K562 (cell line): Measurements from ENCODE around the gene HLA-DMB. TPM values are rescaled to one million over a fixed set of nuclear protein-coding genes. Genes with fewer than 3 reads are reported as not detected.

Source experiments
- ARHGAP35 ChIP-seq: fragments of 450-650 bp; IDR thresholded peaks from 2 replicates; pipeline ENCODE4 v1.6.1; 2018; ENCODE audit not compliant: partially characterized antibody
- CEBPB ChIP-seq: fragments of 450-650 bp; IDR thresholded peaks from 2 replicates; pipeline ENCODE4 v1.6.1; 2016; ENCODE audit warnings: missing genetic modification characterization, missing compliant biosample characterization
- CEBPZ ChIP-seq: fragments of 150-350 bp; IDR thresholded peaks from 2 replicates; pipeline ENCODE4 v1.6.1; 2014; ENCODE audit warnings: low read depth, mild to moderate bottlenecking, low read length, borderline replicate concordance
- CREB1 ChIP-seq, 2 experiments: sonication (generic) in 1 of 2; formaldehyde crosslinking in 1 of 2; IDR thresholded peaks; 2 replicates each; pipeline versions ENCODE4 v1.6.1 to v1.8.0; 2012 to 2022; ENCODE audit warnings: inconsistent platforms in 1 of 2, mild to moderate bottlenecking in 1 of 2, missing genetic modification reagents in 1 of 2, moderate library complexity in 1 of 2
- DMBX1 ChIP-seq: fragments of 250-450 bp; sonication (Bioruptor Pico); IDR thresholded peaks from 2 replicates; pipeline ENCODE4 v1.8.0; 2022; ENCODE audit warnings: inconsistent platforms, mild to moderate bottlenecking, moderate library complexity, borderline replicate concordance
- E2F1 ChIP-seq: sonication (generic); formaldehyde crosslinking; IDR thresholded peaks from 2 replicates; pipeline ENCODE4 v1.8.1; 2023; ENCODE audit warnings: mild to moderate bottlenecking, missing genetic modification reagents, moderate library complexity
- FOXM1 ChIP-seq, 2 experiments: fragments of 450-650 bp in 1 of 2; sonication (generic) in 1 of 2; formaldehyde crosslinking in 1 of 2; IDR thresholded peaks; 2 replicates each; pipeline versions ENCODE4 v1.6.1 to v1.9.0; 2017 to 2022; ENCODE audit warnings: low read depth in 2 of 2, mild to moderate bottlenecking in 2 of 2, missing genetic modification reagents in 1 of 2, moderate library complexity in 1 of 2
- GTF2E2 ChIP-seq: fragments of 200-800 bp; sonication (Bioruptor generic); IDR thresholded peaks from 2 replicates; pipeline ENCODE4 v1.6.1; 2016; ENCODE audit warnings: missing genetic modification characterization, missing compliant biosample characterization
- MCM2 ChIP-seq: fragments of 450-650 bp; IDR thresholded peaks from 2 replicates; pipeline ENCODE4 v1.6.1; 2017; ENCODE audit warnings: low read depth, mild to moderate bottlenecking
- NONO ChIP-seq, 2 experiments: fragments of 200-400 bp in 1 of 2; fragments of 450-650 bp in 1 of 2; formaldehyde crosslinking in 1 of 2; IDR thresholded peaks; 2 replicates each; pipeline ENCODE4 v1.6.1; 2017; ENCODE audit warnings: low read depth in 2 of 2, mild to moderate bottlenecking in 2 of 2, moderate library complexity in 2 of 2, low read length in 1 of 2
- SMARCB1 ChIP-seq: IDR thresholded peaks from 2 replicates; pipeline ENCODE4 v1.6.1; 2011; ENCODE audit warnings: improper control_type of control experiment, low read depth; ENCODE audit not compliant: insufficient read length
- SNRNP70 ChIP-seq: fragments of 200-400 bp; formaldehyde crosslinking; optimal IDR thresholded peaks from 2 replicates; pipeline ENCODE3; 2017; ENCODE audit warnings: low read depth, low read length
- STAT6 ChIP-seq: sonication (generic); formaldehyde crosslinking; IDR thresholded peaks from 2 replicates; pipeline ENCODE4 v1.8.1; 2023; ENCODE audit warnings: mild to moderate bottlenecking, missing genetic modification reagents
- TFE3 ChIP-seq: fragments of 450-650 bp; formaldehyde crosslinking; IDR thresholded peaks from 2 replicates; pipeline ENCODE4 v1.4.0; 2020; ENCODE audit warnings: mild to moderate bottlenecking, mixed read lengths
- ZC3H8 ChIP-seq: fragments of 450-650 bp; IDR thresholded peaks from 2 replicates; pipeline ENCODE4 v1.6.1; 2017
- ZEB2 ChIP-seq: fragments of 450-650 bp; IDR thresholded peaks from 2 replicates; pipeline ENCODE4 v1.6.1; 2016
- ZNF76 ChIP-seq: fragments of 250-450 bp; sonication (Bioruptor Pico); IDR thresholded peaks from 2 replicates; pipeline ENCODE4 v1.4.0; 2020; ENCODE audit warnings: mild to moderate bottlenecking, moderate library complexity, borderline replicate concordance
- ZNF766 ChIP-seq: fragments of 200-800 bp; sonication (Bioruptor generic); conservative IDR thresholded peaks from 2 replicates; pipeline ENCODE4 v1.6.1; 2016; ENCODE audit warnings: missing genetic modification characterization, missing compliant biosample characterization
- polyA plus RNA-seq, 8 experiments: library from polyadenylated mRNA; depleted of rRNA in 4 of 8; stranded (reverse) in 5 of 8; unstranded in 3 of 8; fragments of >200 nt; fragmentation: Nextera tagmentation in 2 of 8; fragmentation: Illumina TruSeq in 1 of 8; extraction: Ambion mirVana in 2 of 8; extraction: Trizol in 1 of 8; gene quantifications; 2 replicates each; pipeline versions ENCODE4 v1.2.1 to v1.2.3, GENCODE V29; 2011 to 2014; ENCODE audit warnings: inconsistent platforms in 1 of 8, missing spikeins in 1 of 8
- total RNA-seq, 7 experiments: library from RNA; depleted of rRNA in 6 of 7; stranded (reverse); fragments of >200 nt in 6 of 7; fragmentation: Illumina TruSeq in 2 of 7; extraction: Trizol in 2 of 7; gene quantifications; 2 replicates each; pipeline versions ENCODE4 v1.2.1 to v1.2.3, GENCODE V29; 2011 to 2021; ENCODE audit warnings: low replicate concordance in 1 of 7

Gene HLA-DMB
- total and polyA plus RNA-seq, 9 of the 15 experiments (the other 6 are each of a cell fraction or from before 2014, with no cell fraction given), result 0.38 TPM; not detected in 8

- TF ChIP-seq STAT6 (CRISPR knock-in tag), result no peak
- TF ChIP-seq FOXM1 (IDR thresholded peaks at IDR 0.05; ENCODE audit: low read depth), result no peak
- TF ChIP-seq FOXM1 (CRISPR knock-in tag; IDR thresholded peaks at IDR 0.05; ENCODE audit: low read depth), result peak; percentile 70
- 0 out of 2 replicates have a peak, but pooled peaks have one; percentile 48 for TF ChIP-seq ZNF76 (CRISPR knock-in tag)
- no peak for TF ChIP-seq NONO (IDR thresholded peaks at IDR 0.05; ENCODE audit: low read depth in 2 of 2, low read length in 1 of 2)
- TF ChIP-seq ZNF766, result no peak
- TF ChIP-seq ZC3H8, result no peak
- TF ChIP-seq TFE3, result peak; percentile 93
- no peak for TF ChIP-seq CEBPZ
- TF ChIP-seq CREB1 (IDR thresholded peaks at IDR 0.05), result no peak
- peak; percentile 58; the same call in 1 of the 2 replicates for TF ChIP-seq CREB1 (CRISPR knock-in tag; IDR thresholded peaks at IDR 0.05)
- no peak for TF ChIP-seq CEBPB (tag)
- no peak for TF ChIP-seq SMARCB1
- TF ChIP-seq GTF2E2 (tag), result peak; percentile 76
- no peak for TF ChIP-seq MCM2
- peak; percentile 97 for TF ChIP-seq E2F1 (CRISPR knock-in tag)
- TF ChIP-seq DMBX1 (CRISPR knock-in tag), result peak; percentile 75
- TF ChIP-seq ZEB2, result peak; percentile 9; the same call in 1 of the 2 replicates
- no peak for TF ChIP-seq SNRNP70
- no peak for TF ChIP-seq ARHGAP35
Observed at GRCh38 chr6:32968093-32968866, 27.5 kb upstream of the HLA-DMB start, which contains the start of gene BRD2 (continued).
